ENCODE data around the gene FKTN.

The FKTN gene

GRCh38 chr9:105625088-105625487, 67.2 kb downstream of the FKTN start:
- H2AFZ ChIP-seq (ENCODE audit: low read length) = no peak overlapping the region
- H3K79me2 ChIP-seq (ENCODE audit: insufficient read depth, low read length) = no peaks in the 10 kb centered on the region
- TF ChIP-seq, protein P1, sequence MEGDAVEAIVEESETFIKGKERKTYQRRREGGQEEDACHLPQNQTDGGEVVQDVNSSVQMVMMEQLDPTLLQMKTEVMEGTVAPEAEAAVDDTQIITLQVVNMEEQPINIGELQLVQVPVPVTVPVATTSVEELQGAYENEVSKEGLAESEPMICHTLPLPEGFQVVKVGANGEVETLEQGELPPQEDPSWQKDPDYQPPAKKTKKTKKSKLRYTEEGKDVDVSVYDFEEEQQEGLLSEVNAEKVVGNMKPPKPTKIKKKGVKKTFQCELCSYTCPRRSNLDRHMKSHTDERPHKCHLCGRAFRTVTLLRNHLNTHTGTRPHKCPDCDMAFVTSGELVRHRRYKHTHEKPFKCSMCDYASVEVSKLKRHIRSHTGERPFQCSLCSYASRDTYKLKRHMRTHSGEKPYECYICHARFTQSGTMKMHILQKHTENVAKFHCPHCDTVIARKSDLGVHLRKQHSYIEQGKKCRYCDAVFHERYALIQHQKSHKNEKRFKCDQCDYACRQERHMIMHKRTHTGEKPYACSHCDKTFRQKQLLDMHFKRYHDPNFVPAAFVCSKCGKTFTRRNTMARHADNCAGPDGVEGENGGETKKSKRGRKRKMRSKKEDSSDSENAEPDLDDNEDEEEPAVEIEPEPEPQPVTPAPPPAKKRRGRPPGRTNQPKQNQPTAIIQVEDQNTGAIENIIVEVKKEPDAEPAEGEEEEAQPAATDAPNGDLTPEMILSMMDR (conservative IDR thresholded peaks at IDR 0.05; ENCODE audit: low read length) = no peak
- no peak for TF ChIP-seq EZH2phosphoT487 (IDR thresholded peaks at IDR 0.05; ENCODE audit: borderline replicate concordance)

DNA sequence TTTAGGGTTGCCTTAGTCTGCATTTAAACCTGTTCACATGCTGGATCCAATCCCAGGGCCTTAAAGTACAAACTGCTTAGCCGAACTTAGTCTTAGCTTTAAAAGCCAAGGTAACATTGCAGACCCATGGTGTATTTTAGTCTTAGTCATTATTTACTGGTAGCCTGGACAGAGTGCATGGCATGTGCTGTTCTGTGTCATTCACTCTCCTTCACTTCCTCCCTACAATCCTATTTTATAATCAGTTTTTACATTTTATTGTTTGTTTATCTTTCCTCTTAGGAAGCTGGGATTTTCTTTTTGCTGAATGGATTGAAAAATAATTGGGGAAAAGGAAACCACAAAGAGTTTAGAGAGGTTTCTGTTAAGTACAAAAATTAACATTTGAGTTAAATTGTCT, 74.9 kb downstream of the FKTN start:
- Histone ChIP-seq H3K9me3 (ENCODE audit: insufficient read depth, low read depth, low read length) (no peaks in the 10 kb centered on the region), H3K27me3 (ENCODE audit: insufficient read depth, low read length, poor library complexity, severe bottlenecking) (no peaks in the 10 kb centered on the region), H3K9me2 (replicated peaks; ENCODE audit: low read depth, low read length) (no peaks in the 10 kb centered on the region), H3K4me1 (ENCODE audit: insufficient read depth, low read length, poor library complexity, severe bottlenecking) (no peaks in the 10 kb centered on the region), H3K79me2 (ENCODE audit: insufficient read depth, low read length) (no peaks in the 10 kb centered on the region), H3K4me3 (ENCODE audit: low read length, poor library complexity, severe bottlenecking) (no peak overlapping the region), H3K4me2 (ENCODE audit: low read depth, low read length, poor library complexity, severe bottlenecking) (no peak overlapping the region), H3K36me3 (ENCODE audit: insufficient read depth, low read length) (no peaks in the 10 kb centered on the region), H3F3A (ENCODE audit: low read depth) (no peaks in the 10 kb centered on the region), H2AFZ (ENCODE audit: low read length) (no peak overlapping the region), H3K9ac (ENCODE audit: low read depth, low read length, poor library complexity, severe bottlenecking) (no peak overlapping the region), H4K20me1 (ENCODE audit: insufficient read depth, low read length, poor library complexity, severe bottlenecking) (no peaks in the 10 kb centered on the region)
- TF ChIP-seq, protein P1 (conservative IDR thresholded peaks at IDR 0.05; ENCODE audit: low read length) = no peak
- TF ChIP-seq EZH2phosphoT487 (IDR thresholded peaks at IDR 0.05; ENCODE audit: borderline replicate concordance) = no peak

More at GRCh38 chr9:105625088-105625487, 67.2 kb downstream of the FKTN start:
- no peak overlapping the region for H3K9ac ChIP-seq (ENCODE audit: low read depth, low read length, poor library complexity, severe bottlenecking)
- no peaks in the 10 kb centered on the region for H3F3A ChIP-seq (ENCODE audit: low read depth)
- H3K9me3 ChIP-seq (ENCODE audit: insufficient read depth, low read depth, low read length) = no peaks in the 10 kb centered on the region
- H3K4me1 ChIP-seq (ENCODE audit: insufficient read depth, low read length, poor library complexity, severe bottlenecking) = no peaks in the 10 kb centered on the region
- no peaks in the 10 kb centered on the region for H3K9me2 ChIP-seq (replicated peaks; ENCODE audit: low read depth, low read length)
- no peaks in the 10 kb centered on the region for H4K20me1 ChIP-seq (ENCODE audit: insufficient read depth, low read length, poor library complexity, severe bottlenecking)
- H3K27me3 ChIP-seq (ENCODE audit: insufficient read depth, low read length, poor library complexity, severe bottlenecking) = no peaks in the 10 kb centered on the region
- H3K36me3 ChIP-seq (ENCODE audit: insufficient read depth, low read length) = no peaks in the 10 kb centered on the region
- H3K4me3 ChIP-seq (ENCODE audit: low read length, poor library complexity, severe bottlenecking) = no peak overlapping the region
- no peak overlapping the region for H3K4me2 ChIP-seq (ENCODE audit: low read depth, low read length, poor library complexity, severe bottlenecking)

DNA sequence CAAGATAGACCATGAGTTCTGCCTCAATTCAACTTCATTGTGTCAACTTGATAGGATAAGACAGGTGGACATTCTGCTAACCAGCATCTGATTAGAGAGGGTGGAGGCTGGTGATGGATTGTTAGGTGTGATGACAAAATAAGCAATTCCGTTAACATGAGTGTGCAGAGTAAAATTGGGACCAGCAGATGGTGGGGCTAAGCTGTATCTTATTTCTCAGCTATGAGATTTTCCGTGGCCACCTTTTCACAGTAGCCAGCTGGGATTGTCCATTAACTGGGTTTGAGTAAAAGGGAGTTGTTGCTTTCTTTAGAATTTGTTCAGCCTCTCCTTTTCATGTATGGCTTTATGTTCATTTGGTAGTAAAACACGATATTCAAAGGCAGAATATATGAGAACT, 75.5 kb downstream of the FKTN start:
- H3K9ac ChIP-seq (ENCODE audit: low read depth, low read length, poor library complexity, severe bottlenecking) = no peak overlapping the region
- no peaks in the 10 kb centered on the region for H3F3A ChIP-seq (ENCODE audit: low read depth)
- H3K79me2 ChIP-seq (ENCODE audit: insufficient read depth, low read length) = no peaks in the 10 kb centered on the region
- H4K20me1 ChIP-seq (ENCODE audit: insufficient read depth, low read length, poor library complexity, severe bottlenecking) = no peaks in the 10 kb centered on the region
- H3K4me2 ChIP-seq (ENCODE audit: low read depth, low read length, poor library complexity, severe bottlenecking) = no peak overlapping the region
- no peaks in the 10 kb centered on the region for H3K36me3 ChIP-seq (ENCODE audit: insufficient read depth, low read length)
- no peaks in the 10 kb centered on the region for H3K4me1 ChIP-seq (ENCODE audit: insufficient read depth, low read length, poor library complexity, severe bottlenecking)
- no peak overlapping the region for H3K4me3 ChIP-seq (ENCODE audit: low read length, poor library complexity, severe bottlenecking)
- H3K27me3 ChIP-seq (ENCODE audit: insufficient read depth, low read length, poor library complexity, severe bottlenecking) = no peaks in the 10 kb centered on the region
- no peak for TF ChIP-seq EZH2phosphoT487 (IDR thresholded peaks at IDR 0.05; ENCODE audit: borderline replicate concordance)
- TF ChIP-seq, protein P1 (conservative IDR thresholded peaks at IDR 0.05; ENCODE audit: low read length) = no peak
- no peaks in the 10 kb centered on the region for H3K9me3 ChIP-seq (ENCODE audit: insufficient read depth, low read depth, low read length)
- no peaks in the 10 kb centered on the region for H3K9me2 ChIP-seq (replicated peaks; ENCODE audit: low read depth, low read length)
- H2AFZ ChIP-seq (ENCODE audit: low read length) = no peak overlapping the region

Measured in Loucy (cell line).